Ovary (tissue), 3 donors: ENCODE data around the gene BBS9.

Experiments used
- EP300 ChIP-seq: sonication (generic); formaldehyde crosslinking; IDR thresholded peaks from one replicate; pipeline ENCODE4 v1.6.1; 2017; ENCODE audit warnings: antibody characterized with exemption
- POLR2A ChIP-seq: fragments of 450-650 bp; IDR thresholded peaks from one replicate; pipeline ENCODE4 v1.6.1; 2017; ENCODE audit warnings: antibody characterized with exemption, mild to moderate bottlenecking, moderate library complexity
- TF ChIP-seq, protein P1 (sequence below), 3 donors: fragments of 450-650 bp in 2 of 3; fragments of 200-600 bp in 1 of 3; IDR thresholded peaks; one replicate each; pipeline versions ENCODE4 v1.5.1 to v1.8.0; 2016 to 2022; ENCODE audit warnings: antibody characterized with exemption in 3 of 3, mild to moderate bottlenecking in 1 of 3
- donor health status: DM: no; HTN: no; CAD: no.

DNA sequence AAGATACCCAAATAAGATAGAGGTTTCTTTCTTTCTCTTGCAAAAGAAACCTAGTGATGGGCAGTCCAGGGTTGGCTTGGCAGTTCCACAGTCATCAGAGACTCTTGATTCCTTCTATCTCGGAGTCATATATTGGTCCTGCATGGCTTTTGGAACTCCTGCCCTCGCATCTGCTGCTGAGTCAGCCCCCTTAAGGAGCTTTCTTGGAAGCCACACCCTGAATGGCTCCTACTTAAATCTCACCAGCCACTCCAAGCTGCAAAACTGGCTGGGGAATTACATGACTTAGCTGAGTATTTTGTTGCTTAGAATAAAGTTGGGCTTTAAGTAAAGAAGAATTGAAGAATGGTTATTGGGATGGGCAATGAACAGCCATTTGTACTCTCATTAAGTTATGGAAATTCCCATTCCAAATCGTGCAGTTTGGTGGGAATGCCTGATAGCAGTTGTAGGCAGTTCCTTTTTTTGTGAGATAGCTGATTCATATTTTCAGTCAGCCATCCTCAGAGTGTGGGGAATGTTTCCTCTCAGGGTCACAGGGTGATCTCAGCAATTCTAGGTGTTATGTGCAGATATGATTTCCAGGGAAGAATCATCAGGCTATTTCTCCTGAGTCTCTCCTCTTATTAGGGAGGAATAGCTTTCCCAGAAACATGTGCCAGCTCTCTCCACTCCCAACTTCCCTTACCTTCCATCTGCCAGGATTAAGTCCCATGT is 209.9 kb downstream of the BBS9 start:
- TF ChIP-seq EP300 (no peak), POLR2A (no peak)
- TF ChIP-seq, protein P1, sequence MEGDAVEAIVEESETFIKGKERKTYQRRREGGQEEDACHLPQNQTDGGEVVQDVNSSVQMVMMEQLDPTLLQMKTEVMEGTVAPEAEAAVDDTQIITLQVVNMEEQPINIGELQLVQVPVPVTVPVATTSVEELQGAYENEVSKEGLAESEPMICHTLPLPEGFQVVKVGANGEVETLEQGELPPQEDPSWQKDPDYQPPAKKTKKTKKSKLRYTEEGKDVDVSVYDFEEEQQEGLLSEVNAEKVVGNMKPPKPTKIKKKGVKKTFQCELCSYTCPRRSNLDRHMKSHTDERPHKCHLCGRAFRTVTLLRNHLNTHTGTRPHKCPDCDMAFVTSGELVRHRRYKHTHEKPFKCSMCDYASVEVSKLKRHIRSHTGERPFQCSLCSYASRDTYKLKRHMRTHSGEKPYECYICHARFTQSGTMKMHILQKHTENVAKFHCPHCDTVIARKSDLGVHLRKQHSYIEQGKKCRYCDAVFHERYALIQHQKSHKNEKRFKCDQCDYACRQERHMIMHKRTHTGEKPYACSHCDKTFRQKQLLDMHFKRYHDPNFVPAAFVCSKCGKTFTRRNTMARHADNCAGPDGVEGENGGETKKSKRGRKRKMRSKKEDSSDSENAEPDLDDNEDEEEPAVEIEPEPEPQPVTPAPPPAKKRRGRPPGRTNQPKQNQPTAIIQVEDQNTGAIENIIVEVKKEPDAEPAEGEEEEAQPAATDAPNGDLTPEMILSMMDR (IDR thresholded peaks at IDR 0.05), result no peak
